Hepatocyte (in vitro differentiated cells): ENCODE data around the gene DAPK2.

ENCODE experiments used
- CTCF ChIP-seq: fragments of 200-600 bp; sonication (generic); IDR thresholded peaks from 2 replicates; pipeline ENCODE4 v1.5.1; 2016; ENCODE audit warnings: antibody characterized with exemption, mild to moderate bottlenecking; ENCODE audit not compliant: poor library complexity
- EZH2 ChIP-seq: fragments of 200-600 bp; sonication (generic); IDR thresholded peaks from 2 replicates; pipeline ENCODE4 v1.6.1; 2016; ENCODE audit warnings: antibody characterized with exemption, mild to moderate bottlenecking, borderline replicate concordance
- EZH2phosphoT487 ChIP-seq: fragments of 200-600 bp; sonication (generic); IDR thresholded peaks from one replicate; pipeline ENCODE4 v1.6.1; 2018; ENCODE audit warnings: antibody characterized with exemption, mild to moderate bottlenecking, low read depth, moderate library complexity; ENCODE audit not compliant: unreplicated experiment, severe bottlenecking

DNA sequence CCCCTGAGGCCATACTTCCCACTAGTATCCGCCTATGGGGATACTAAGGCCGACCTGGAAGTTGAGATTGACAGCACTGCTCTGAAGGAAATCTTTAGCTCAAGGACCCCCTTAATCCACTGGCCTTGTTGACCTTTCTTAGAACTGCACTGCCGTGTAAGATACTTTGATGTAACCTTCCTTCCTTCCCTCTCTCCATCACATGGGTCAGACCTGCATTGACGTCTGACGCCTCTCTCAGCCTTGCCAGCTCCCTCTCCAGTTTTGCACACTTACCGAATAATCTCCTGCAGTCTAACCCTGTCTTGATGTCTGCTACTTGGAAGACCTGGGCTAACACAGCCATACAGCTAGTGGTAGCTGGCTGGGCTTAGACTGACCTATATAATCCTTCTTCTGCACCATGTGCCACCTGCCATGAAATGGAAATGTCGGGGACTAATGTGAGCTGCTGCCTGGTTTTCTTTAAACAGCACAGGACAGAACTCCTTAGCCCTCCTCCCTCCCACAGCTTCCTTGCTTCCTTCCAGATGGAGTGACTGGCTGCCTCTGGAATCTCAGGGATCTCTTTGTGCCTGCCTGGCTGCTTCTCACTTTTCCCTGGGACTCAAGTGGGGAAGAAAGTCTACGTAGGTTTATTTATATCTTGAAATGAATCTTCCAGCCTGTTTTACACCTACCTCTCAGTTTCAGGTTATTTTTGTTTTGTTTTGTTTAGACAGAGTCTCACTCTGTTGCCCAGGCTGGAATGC is 173.3 kb downstream of the DAPK2 start:
- no peak for TF ChIP-seq CTCF
- TF ChIP-seq EZH2 = no peak
- no peak for TF ChIP-seq EZH2phosphoT487
